GM12878 (cell line): Measurements from ENCODE around the gene MARCKSL1. TPM values are rescaled to one million over a fixed set of nuclear protein-coding genes. Genes with fewer than 3 reads are reported as not detected.

Experiments
- ATAC-seq: fragments of 200-7000 bp; cut with Tn5 transposase; 3 replicates; pipeline ENCODE4 v1.9.1; 2020; ENCODE audit warnings: mild to moderate bottlenecking, moderate library complexity
- Bru-seq: library from RNA; stranded (reverse); fragments of 400-500 nt; gene quantifications from one replicate; lab custom pipeline; 2021; lab: Mats Ljungman, UMichigan
- BruChase-seq, 2 experiments: library from RNA; stranded (reverse); fragments of 400-500 nt; gene quantifications; one replicate each; lab custom pipeline; 2021; lab: Mats Ljungman, UMichigan
- BruUV-seq: library from RNA; stranded (reverse); fragments of 400-500 nt; replicated peaks from 2 replicates; lab custom pipeline; 2021; lab: Mats Ljungman, UMichigan
- CTCF ChIA-PET: fragments of 300-600 bp; sonication (Branson Sonifier 250); formaldehyde crosslinking; extraction: SDS; loops from one replicate; lab custom pipeline; 2021; ENCODE audit warnings: inconsistent platforms; lab: Yijun Ruan, JAX
- POLR2A ChIA-PET: fragments of 350-600 bp; formaldehyde crosslinking; extraction: SDS; loops from one replicate; lab custom pipeline; 2021; ENCODE audit warnings: inconsistent platforms; lab: Charles Lee
- RAD21 ChIA-PET: fragments of 300-600 bp; sonication (Branson Sonifier 250); formaldehyde crosslinking; loops from one replicate; lab custom pipeline; 2023; ENCODE audit warnings: antibody characterized with exemption; ENCODE audit not compliant: unreplicated experiment; lab: Charles Lee
- SMC1A ChIA-PET: fragments of 300-600 bp; sonication (Branson Sonifier 250); formaldehyde crosslinking; loops from one replicate; lab custom pipeline; 2023; ENCODE audit not compliant: unreplicated experiment, uncharacterized antibody; lab: Charles Lee
- DNase-seq: peaks from one replicate; pipeline ENCODE4 v3.0.0-alpha.2; 2011; ENCODE audit warnings: low read depth, low spot score
- FAIRE-seq: peaks from 3 replicates; lab custom pipeline; 2011; peaks lifted over from hg19 to GRCh38; lab: Jason Lieb, UNC
- H2AFZ ChIP-seq: 2 replicates; pipeline ENCODE4 v1.6.0; 2011; ENCODE audit warnings: low read depth, low read length, control low read depth; ENCODE audit not compliant: control insufficient read depth
- H3K27ac ChIP-seq: 2 replicates; pipeline ENCODE4 v1.5.1; 2011; ENCODE audit warnings: control low read depth; ENCODE audit not compliant: control insufficient read depth, insufficient read depth
- H3K27me3 ChIP-seq, 2 experiments: replicated peaks in 1 of 2; 2 replicates each; pipeline versions ENCODE4 v1.6.0 to v1.6.1; 2011; ENCODE audit warnings: low read length in 1 of 2; ENCODE audit not compliant: control insufficient read depth in 2 of 2, insufficient read depth in 2 of 2
- H3K36me3 ChIP-seq, 2 experiments: 2 replicates each; pipeline ENCODE4 v1.5.1; 2011; ENCODE audit warnings: low read length in 1 of 2; ENCODE audit not compliant: control insufficient read depth in 2 of 2, insufficient read depth in 2 of 2
- H3K4me1 ChIP-seq: 2 replicates; pipeline ENCODE4 v1.6.1; 2011; ENCODE audit warnings: mild to moderate bottlenecking, low read length, moderate library complexity, mixed read lengths; ENCODE audit not compliant: control insufficient read depth, insufficient read depth
- H3K4me2 ChIP-seq: 2 replicates; pipeline ENCODE4 v1.6.0; 2011; ENCODE audit warnings: control low read depth; ENCODE audit not compliant: control insufficient read depth, insufficient read depth
- H3K4me3 ChIP-seq: fragments of 200-600 bp; sonication (generic); 2 replicates; pipeline ENCODE4 v1.5.1; 2016
- H3K79me2 ChIP-seq: 2 replicates; pipeline ENCODE4 v1.6.0; 2011; ENCODE audit warnings: low read length; ENCODE audit not compliant: control insufficient read depth, insufficient read depth
- H3K9ac ChIP-seq: 2 replicates; pipeline ENCODE4 v1.8.0; 2011; ENCODE audit warnings: low read length, control low read depth, mixed read lengths; ENCODE audit not compliant: control insufficient read depth, insufficient read depth
- H3K9me3 ChIP-seq: replicated peaks from 3 replicates; pipeline ENCODE4 v1.5.1; 2011; ENCODE audit warnings: mild to moderate bottlenecking, low read length; ENCODE audit not compliant: control insufficient read depth, insufficient read depth
- H4K20me1 ChIP-seq: 2 replicates; pipeline ENCODE4 v1.6.0; 2011; ENCODE audit not compliant: control insufficient read depth, insufficient read depth
- ATF7 ChIP-seq: fragments of 450-650 bp; IDR thresholded peaks from 2 replicates; pipeline ENCODE4 v1.6.1; 2016; ENCODE audit warnings: low read depth, mild to moderate bottlenecking
- CHD1 ChIP-seq: IDR thresholded peaks from 2 replicates; pipeline ENCODE4 v1.6.1; 2012; ENCODE audit warnings: low read depth, low read length, improper control_type of control experiment
- GATAD2B ChIP-seq: fragments of 450-650 bp; conservative IDR thresholded peaks from 2 replicates; pipeline ENCODE4 v1.6.1; 2017; ENCODE audit warnings: low read depth, mild to moderate bottlenecking, moderate library complexity
- MTA3 ChIP-seq: IDR thresholded peaks from 2 replicates; pipeline ENCODE4 v1.6.1; 2012; ENCODE audit warnings: low read length, inconsistent platforms, borderline replicate concordance
- PML ChIP-seq: IDR thresholded peaks from 2 replicates; pipeline ENCODE4 v1.6.1; 2012; ENCODE audit warnings: low read length, inconsistent platforms
- PRDM15 ChIP-seq: fragments of 450-650 bp; formaldehyde crosslinking; IDR thresholded peaks from 2 replicates; pipeline ENCODE4 v1.4.0; 2020; ENCODE audit warnings: mild to moderate bottlenecking, moderate library complexity
- RAD51 ChIP-seq: fragments of 450-650 bp; IDR thresholded peaks from 2 replicates; pipeline ENCODE4 v1.6.1; 2016; ENCODE audit warnings: moderate library complexity, mild to moderate bottlenecking, inconsistent platforms
- SKIL ChIP-seq: fragments of 450-650 bp; IDR thresholded peaks from 2 replicates; pipeline ENCODE4 v1.6.1; 2017; ENCODE audit warnings: mild to moderate bottlenecking, low read depth, inconsistent platforms; ENCODE audit not compliant: poor library complexity, severe bottlenecking
- SMAD1 ChIP-seq: fragments of 450-650 bp; IDR thresholded peaks from 2 replicates; pipeline ENCODE4 v1.6.1; 2018; ENCODE audit warnings: mild to moderate bottlenecking, low read depth; ENCODE audit not compliant: partially characterized antibody
- WGBS: methylation state at CpG from one replicate; pipeline ENCODE4 v1.1.6; 2016; ENCODE audit warnings: low lambda C conversion rate; ENCODE audit not compliant: insufficient replicate concordance, insufficient coverage; ENCODE audit errors: missing lambda C conversion rate; 5-methylcytosine and 5-hydroxymethylcytosine counted together
- in situ Hi-C: fragments of 300-500 bp; cut with MboI; formaldehyde crosslinking; loops from 9 replicates; pipeline ENCODE4 v1.14.3; 2018; ENCODE audit warnings: mixed read lengths
- intact Hi-C: fragments of 100-400 bp; cut with micrococcal nuclease; formaldehyde crosslinking; loops from one replicate; pipeline ENCODE4 v1.14.2; 2022; ENCODE audit not compliant: unreplicated experiment
- long read RNA-seq, 2 experiments: library from polyadenylated mRNA; unstranded; transcript quantifications; one replicate each; pipeline ENCODE4 v2.0.0, GENCODE V29; 2019 to 2020
- polyA minus RNA-seq, 3 experiments: library from RNA; depleted of rRNA, polyadenylated mRNA; stranded (reverse); fragments of >200 nt; gene quantifications; 2 replicates each; pipeline ENCODE4 v1.2.3, GENCODE V29; 2011
- polyA plus RNA-seq, 11 experiments: library from polyadenylated mRNA; depleted of rRNA in 4 of 11; unstranded in 6 of 11; stranded (reverse) in 5 of 11; fragments of >200 nt; fragmentation: Nextera tagmentation in 4 of 11; fragmentation: Illumina TruSeq in 1 of 11; extraction: Ambion mirVana in 4 of 11; extraction: Trizol in 1 of 11; gene quantifications; 1 replicate in 1 of 11; 2 replicates in 10 of 11; pipeline versions ENCODE4 v1.2.1 to v1.2.3, GENCODE V29; 2011 to 2016; ENCODE audit warnings: inconsistent platforms in 2 of 11, missing spikeins in 2 of 11, low read depth in 1 of 11
- total RNA-seq, 4 experiments: library from RNA; depleted of rRNA in 3 of 4; stranded (reverse); fragments of >200 nt in 3 of 4; fragmentation: Illumina TruSeq in 1 of 4; extraction: Trizol in 1 of 4; gene quantifications; 2 replicates each; pipeline versions ENCODE4 v1.2.1 to v1.2.3, GENCODE V29; 2013 to 2021

The MARCKSL1 gene
- 37.8 and 40.5 TPM in 2 replicates for total RNA-seq (2013; cell fraction: nucleolus; rRNA removed)
- 106 TPM in 2 replicates for total RNA-seq (2014; rRNA removed)
- 71.4 and 80.8 TPM in 2 replicates for total RNA-seq (2014; rRNA removed; fragmentation: Illumina TruSeq; extraction: Trizol)
- 180 and 191 TPM in 2 replicates for total RNA-seq (2021)
- 85.9 TPM for polyA plus RNA-seq (2011; ENCODE audit: low read depth)
- polyA plus RNA-seq (2011; rRNA removed): 106 and 147 TPM in 2 replicates
- polyA plus RNA-seq (2011; cell fraction: cytosol; rRNA removed): 195 and 246 TPM in 2 replicates
- 53.2 and 58.0 TPM in 2 replicates for polyA plus RNA-seq (2011; cell fraction: nucleus; rRNA removed)
- polyA plus RNA-seq (2012): 125 and 138 TPM in 2 replicates
- polyA plus RNA-seq (2014; fragmentation: Illumina TruSeq; extraction: Trizol): 189 and 225 TPM in 2 replicates
- polyA plus RNA-seq (2014; fragmentation: Nextera tagmentation; extraction: Ambion mirVana): 10 to 100 TPM; 14.5 to 32.6 TPM
- 200 and 211 TPM in 2 replicates for polyA plus RNA-seq (2014; rRNA removed)
- polyA plus RNA-seq (2016; fragmentation: Nextera tagmentation; extraction: Ambion mirVana): 100 to 1,000 TPM; 169 to 194 TPM
- polyA minus RNA-seq (2011; rRNA and poly(A)+ RNA removed): 88.5 and 105 TPM in 2 replicates
- polyA minus RNA-seq (2011; cell fraction: cytosol; rRNA and poly(A)+ RNA removed): 30.7 and 31.0 TPM in 2 replicates
- 29.0 and 35.5 TPM in 2 replicates for polyA minus RNA-seq (2011; cell fraction: nucleus; rRNA and poly(A)+ RNA removed)
- percentile 94 among the genes with signal in this experiment for Bru-seq, nascent RNA
- percentile 99 among the genes with signal in this experiment for BruChase-seq, experiment 1, labeled RNA remaining after a 6-hour chase
- percentile 96 among the genes with signal in this experiment for BruChase-seq, experiment 2, labeled RNA remaining after a 2-hour chase
- long read RNA-seq, experiment 1, transcript MARCKSL1-201 (2 exons, 1,699 nt): major isoform, 81 of 83 reads
- long read RNA-seq, experiment 1, partial matches to known transcripts: 2 of 83 reads
- long read RNA-seq, experiment 1, other reads (novel, unspliced or antisense): 0 of 83 reads
- long read RNA-seq, experiment 2, partial matches to known transcripts: 0 of 18 reads
- long read RNA-seq, experiment 2, other reads (novel, unspliced or antisense): 17 of 18 reads

GRCh38 chr1:32335790-32336590 lies at the start of gene MARCKSL1:
MARCKSL1 (minus strand) TSS chr1:32336233; CDS start chr1:32336033, 200 bp downstream.
- H3K4me1 ChIP-seq: peaks cover 57% of the 10 kb centered on the region
- H2AFZ ChIP-seq: no peak within 1 kb of the TSS
- peak within 1 kb of the TSS; percentile 78 for H3K4me2 ChIP-seq
- H3K27ac ChIP-seq: peak within 1 kb of the TSS; percentile 81
- ChIA-PET RAD21 (interaction anchor here (0.6 to 3.2 kb wide), 25 partner anchors 8 to 228 kb away, joined by 3 to 30 read pairs (median 4); partner anchors contain the start of genes BSDC1, EIF3I, HDAC1 and KPNA6), POLR2A (interaction anchor here (0.5 to 3.8 kb wide), 21 partner anchors 12 to 706 kb away, joined by 3 to 46 read pairs (median 4); partner anchors contain the start of genes BSDC1, CCDC28B, HDAC1 and LCK), CTCF (interaction anchor here (0.7 to 2.4 kb wide), 15 partner anchors 12 to 135 kb away, joined by 3 to 17 read pairs (median 4); partner anchors contain the start of genes BSDC1 and CCDC28B), SMC1A (interaction anchor here (1.0 to 3.4 kb wide), 7 partner anchors 8 to 78 kb away, joined by 3 to 16 read pairs (median 6); partner anchors contain the start of gene BSDC1)
- H3K79me2 ChIP-seq: peaks cover 24% of the 10 kb centered on the region
- intact Hi-C loops: loop anchor here (2.0 kb wide), 3 partner anchors 15 to 59 kb away; partner anchors contain the start of gene BSDC1
- peak within 1 kb of the TSS; percentile 80 for H3K4me3 ChIP-seq
- BruUV-seq: no TSS peak
- H3K9me3 ChIP-seq: no peaks in the 10 kb centered on the region
- FAIRE-seq (no peak), DNase-seq (no peak), ATAC-seq (peak; percentile 51)
- H3K36me3 ChIP-seq: peaks cover 16% of the 10 kb centered on the region in 2 experiments
- peak within 1 kb of the TSS; percentile 83 for H3K9ac ChIP-seq
- no peaks in the 10 kb centered on the region for H3K27me3 ChIP-seq
- in situ Hi-C loops: no loop called here
- no peaks in the 10 kb centered on the region; the same call in 1 of the 2 replicates for H4K20me1 ChIP-seq
- 2% methylated on average over 41 of the region's 95 CpGs for WGBS
- no peak for TF ChIP-seq CHD1
- no peak for TF ChIP-seq MTA3
- TF ChIP-seq SKIL: no peak
- peak; percentile 12; the same call in 1 of the 2 replicates for TF ChIP-seq GATAD2B
- no peak for TF ChIP-seq ATF7
- peak; percentile 92; the same call in 1 of the 2 replicates for TF ChIP-seq PML
- TF ChIP-seq SMAD1: no peak
- no peak for TF ChIP-seq RAD51
- no peak for TF ChIP-seq PRDM15 (CRISPR knock-in tag)
